Astrocyte (in vitro differentiated cells and primary cell): Measurements from ENCODE around the gene IL1RL2. TPM values are rescaled to one million over a fixed set of nuclear protein-coding genes. Genes with fewer than 3 reads are reported as not detected.

ENCODE experiments used
- DNase-seq: peaks from one replicate; pipeline ENCODE4 v3.0.0-alpha.2; 2010; ENCODE audit warnings: low read depth
- FAIRE-seq: peaks from 2 replicates; lab custom pipeline; 2011; peaks lifted over from hg19 to GRCh38; lab: Jason Lieb, UNC
- H2AFZ ChIP-seq: 2 replicates; pipeline ENCODE4 v1.6.0; 2012; ENCODE audit warnings: low read depth, low read length, inconsistent platforms
- H3K27ac ChIP-seq: 2 replicates; pipeline ENCODE4 v1.5.1; 2011; ENCODE audit warnings: low read depth, low read length, inconsistent platforms
- H3K27me3 ChIP-seq: 2 replicates; pipeline ENCODE4 v1.6.0; 2011; ENCODE audit warnings: low read length, inconsistent platforms; ENCODE audit not compliant: insufficient read depth
- H3K36me3 ChIP-seq: 2 replicates; pipeline ENCODE4 v1.5.1; 2011; ENCODE audit warnings: low read length, inconsistent platforms; ENCODE audit not compliant: insufficient read depth
- H3K4me1 ChIP-seq: 2 replicates; pipeline ENCODE4 v1.5.1; 2011; ENCODE audit warnings: low read length, inconsistent platforms; ENCODE audit not compliant: insufficient read depth
- H3K4me2 ChIP-seq: 2 replicates; pipeline ENCODE4 v1.6.0; 2012; ENCODE audit warnings: low read length, inconsistent platforms
- H3K4me3 ChIP-seq: 2 replicates; pipeline ENCODE4 v1.5.1; 2011; ENCODE audit warnings: low read depth, mild to moderate bottlenecking, low read length, inconsistent platforms; ENCODE audit not compliant: insufficient read depth
- H3K79me2 ChIP-seq: 2 replicates; pipeline ENCODE4 v1.6.0; 2012; ENCODE audit warnings: mild to moderate bottlenecking, low read length, inconsistent platforms; ENCODE audit not compliant: insufficient read depth
- H3K9ac ChIP-seq: 2 replicates; pipeline ENCODE4 v1.6.0; 2012; ENCODE audit warnings: mild to moderate bottlenecking, low read length, inconsistent platforms
- H3K9me3 ChIP-seq: 2 replicates; pipeline ENCODE4 v1.5.1; 2012; ENCODE audit warnings: low read depth, mild to moderate bottlenecking, low read length, inconsistent platforms; ENCODE audit not compliant: insufficient read depth
- H4K20me1 ChIP-seq: 2 replicates; pipeline ENCODE4 v1.6.0; 2012; ENCODE audit warnings: low read length, inconsistent platforms; ENCODE audit not compliant: insufficient read depth
- H3K27ac Mint-ChIP-seq: one replicate; pipeline ENCODE4 v1.8.0; 2021; ENCODE audit warnings: mild to moderate bottlenecking, mixed read lengths; ENCODE audit not compliant: unreplicated experiment
- H3K27me3 Mint-ChIP-seq: one replicate; pipeline ENCODE4 v1.8.0; 2021; ENCODE audit warnings: low read depth, mixed read lengths; ENCODE audit not compliant: unreplicated experiment
- H3K36me3 Mint-ChIP-seq: one replicate; pipeline ENCODE4 v1.8.0; 2021; ENCODE audit warnings: low read depth, mixed read lengths; ENCODE audit not compliant: unreplicated experiment
- H3K4me1 Mint-ChIP-seq: one replicate; pipeline ENCODE4 v1.8.0; 2021; ENCODE audit warnings: low read depth, mixed read lengths; ENCODE audit not compliant: unreplicated experiment
- H3K4me3 Mint-ChIP-seq: one replicate; pipeline ENCODE4 v1.8.0; 2021; ENCODE audit warnings: mild to moderate bottlenecking, moderate library complexity, mixed read lengths; ENCODE audit not compliant: unreplicated experiment
- H3K9me3 Mint-ChIP-seq: one replicate; pipeline ENCODE4 v1.8.0; 2021; ENCODE audit warnings: mild to moderate bottlenecking, mixed read lengths; ENCODE audit not compliant: unreplicated experiment
- CTCF ChIP-seq: IDR thresholded peaks from 2 replicates; pipeline ENCODE4 v1.5.1; 2011; ENCODE audit warnings: low read depth, mild to moderate bottlenecking, inconsistent platforms, low read length, moderate library complexity; ENCODE audit not compliant: insufficient read depth
- EZH2 ChIP-seq: IDR thresholded peaks from 2 replicates; pipeline ENCODE4 v1.6.1; 2012; ENCODE audit warnings: mild to moderate bottlenecking, low read length, inconsistent platforms; ENCODE audit not compliant: insufficient read depth
- total RNA-seq: library from RNA; stranded (reverse); gene quantifications from 2 replicates; pipeline ENCODE4 v1.2.1, GENCODE V29; 2021

IL1RL2 gene
- total RNA-seq, 1 donor from 2014 or later, result 0.43 TPM

GRCh38 chr2:102181919-102182635, 4.7 kb upstream of the IL1RL2 start:
- Mint-ChIP-seq H3K36me3 (no peaks in the 10 kb centered on the region), H3K9me3 (no peaks in the 10 kb centered on the region), H3K4me3 (no peak overlapping the region), H3K4me1 (peaks cover 10% of the 10 kb centered on the region), H3K27ac (no peak overlapping the region), H3K27me3 (peaks cover 9% of the 10 kb centered on the region)
- DNase-seq, result no peak
- no peak overlapping the region for H3K27ac ChIP-seq
- no peak overlapping the region for H2AFZ ChIP-seq
- no peak overlapping the region for H3K4me3 ChIP-seq
- no peaks in the 10 kb centered on the region for H3K36me3 ChIP-seq
- no peak for TF ChIP-seq EZH2
- no peak for TF ChIP-seq CTCF
- H4K20me1 ChIP-seq, result no peaks in the 10 kb centered on the region
- no peaks in the 10 kb centered on the region for H3K27me3 ChIP-seq
- H3K79me2 ChIP-seq, result no peaks in the 10 kb centered on the region
- no peaks in the 10 kb centered on the region for H3K9me3 ChIP-seq
- FAIRE-seq, result no peak
- no peak overlapping the region for H3K4me2 ChIP-seq
- H3K9ac ChIP-seq, result no peak overlapping the region
- H3K4me1 ChIP-seq, result no peaks in the 10 kb centered on the region

- peaks cover 2% of the 10 kb centered on the region for H3K9me3 Mint-ChIP-seq
- Histone ChIP-seq H3K36me3 (no peaks in the 10 kb centered on the region), H3K27me3 (no peaks in the 10 kb centered on the region), H3K4me2 (no peak overlapping the region), H3K9ac (no peak overlapping the region), H3K4me1 (peaks cover 6% of the 10 kb centered on the region), H3K79me2 (no peaks in the 10 kb centered on the region), H2AFZ (no peak overlapping the region), H3K9me3 (no peaks in the 10 kb centered on the region), H4K20me1 (no peaks in the 10 kb centered on the region), H3K4me3 (no peak overlapping the region), H3K27ac (no peak overlapping the region)
- no peak overlapping the region for H3K4me3 Mint-ChIP-seq
- peaks cover 2% of the 10 kb centered on the region for H3K4me1 Mint-ChIP-seq
- peak; percentile 39 for FAIRE-seq
- H3K27me3 Mint-ChIP-seq, result peaks cover 17% of the 10 kb centered on the region
- no peaks in the 10 kb centered on the region for H3K36me3 Mint-ChIP-seq
- DNase-seq, result no peak
- no peak overlapping the region for H3K27ac Mint-ChIP-seq
- TF ChIP-seq CTCF (no peak), EZH2 (no peak)
These were observed 2.8 kb upstream of the IL1RL2 start for GRCh38 chr2:102184018-102184417.

- Histone ChIP-seq H3K27ac (no peak overlapping the region), H3K27me3 (no peaks in the 10 kb centered on the region), H3K9ac (no peak overlapping the region), H3K4me3 (no peak overlapping the region), H3K4me2 (no peak overlapping the region), H2AFZ (no peak overlapping the region), H3K36me3 (no peaks in the 10 kb centered on the region), H3K9me3 (no peaks in the 10 kb centered on the region), H4K20me1 (no peaks in the 10 kb centered on the region), H3K79me2 (no peaks in the 10 kb centered on the region), H3K4me1 (peaks cover 6% of the 10 kb centered on the region)
- Mint-ChIP-seq H3K4me3 (no peak overlapping the region), H3K4me1 (peaks cover 2% of the 10 kb centered on the region), H3K27me3 (peaks cover 17% of the 10 kb centered on the region), H3K9me3 (peaks cover 2% of the 10 kb centered on the region), H3K36me3 (no peaks in the 10 kb centered on the region), H3K27ac (no peak overlapping the region)
- FAIRE-seq, result no peak
- no peak for DNase-seq
- TF ChIP-seq EZH2 (no peak), CTCF (no peak)
These were observed 2.3 kb upstream of the IL1RL2 start for GRCh38 chr2:102184568-102184967.
